Thyroid gland (tissue), 4 donors: Measurements from ENCODE around the gene ZFAND3.

Experiments used
- CTCF ChIP-seq, 6 experiments: fragments of 200-600 bp in 3 of 6; fragments of 450-650 bp in 3 of 6; sonication (generic) in 3 of 6; IDR thresholded peaks; one replicate each; pipeline ENCODE4 v1.5.1; 2016 to 2019; ENCODE audit warnings: antibody characterized with exemption in 6 of 6, mild to moderate bottlenecking in 2 of 6, inconsistent platforms in 1 of 6, moderate library complexity in 1 of 6
- POLR2A ChIP-seq, 2 donors: fragments of 450-650 bp; IDR thresholded peaks; one replicate each; pipeline ENCODE4 v1.6.1; 2017; ENCODE audit warnings: antibody characterized with exemption in 2 of 2, mild to moderate bottlenecking in 2 of 2, moderate library complexity in 1 of 2

- TF ChIP-seq CTCF (IDR thresholded peaks at IDR 0.05) (no peak), POLR2A (IDR thresholded peaks at IDR 0.05) (no peak)
These were observed 369.3 kb downstream of the ZFAND3 start for GRCh38 chr6:38188677-38189335.
